CD4-positive, alpha-beta T cell treated with Interferon alpha-2 for 1 hour (primary cell): ENCODE results near the gene DHRS3.
"Not testable (repeated sequence)": the region's sequence is repeated elsewhere in the genome, so short reads cannot be mapped to it uniquely, and the experiment has no call there.

ENCODE experiments used
- DNase-seq, 2 donors: peaks; one replicate each; pipeline ENCODE4 v3.0.0-alpha.2; 2020 to 2022

DHRS3 gene, protein sequence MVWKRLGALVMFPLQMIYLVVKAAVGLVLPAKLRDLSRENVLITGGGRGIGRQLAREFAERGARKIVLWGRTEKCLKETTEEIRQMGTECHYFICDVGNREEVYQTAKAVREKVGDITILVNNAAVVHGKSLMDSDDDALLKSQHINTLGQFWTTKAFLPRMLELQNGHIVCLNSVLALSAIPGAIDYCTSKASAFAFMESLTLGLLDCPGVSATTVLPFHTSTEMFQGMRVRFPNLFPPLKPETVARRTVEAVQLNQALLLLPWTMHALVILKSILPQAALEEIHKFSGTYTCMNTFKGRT

GRCh38 chr1:12617901-12618660 is at the start of gene DHRS3:
Gene DHRS3, minus strand, starts transcription at chr1:12618210. Its CDS starts 862 bp downstream, at chr1:12617348.
- DNase-seq = peak; percentile 58 to 75

DNA sequence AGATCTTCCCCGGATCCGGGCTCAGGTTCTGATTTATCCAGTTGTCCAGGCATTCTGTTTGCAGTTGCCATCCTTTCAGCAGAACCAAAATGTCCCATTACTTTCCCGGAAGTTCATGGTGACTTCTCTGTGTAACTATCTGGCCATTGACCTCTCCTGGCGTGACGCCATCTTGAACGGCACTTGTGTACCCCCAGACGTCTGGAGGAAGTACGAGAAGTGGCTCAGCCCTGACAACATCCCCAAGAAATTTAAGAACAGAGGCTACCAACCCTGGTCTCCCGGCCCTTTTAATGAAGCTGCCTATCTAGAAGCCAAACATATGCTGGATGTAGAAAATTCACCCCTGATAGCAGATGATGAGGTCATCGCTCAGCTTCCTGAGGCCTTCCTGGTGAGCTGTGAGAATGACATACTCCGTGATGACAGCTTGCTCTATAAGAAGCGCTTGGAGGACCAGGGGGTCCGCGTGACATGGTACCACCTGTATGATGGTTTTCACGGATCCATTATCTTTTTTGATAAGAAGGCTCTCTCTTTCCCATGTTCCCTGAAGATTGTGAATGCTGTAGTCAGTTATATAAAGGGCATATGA is 48.2 kb upstream of the DHRS3 start:
- DNase-seq = no peak

GRCh38 chr1:12665511-12665910 is 47.5 kb upstream of the DHRS3 start:
- no peak for DNase-seq

DNA sequence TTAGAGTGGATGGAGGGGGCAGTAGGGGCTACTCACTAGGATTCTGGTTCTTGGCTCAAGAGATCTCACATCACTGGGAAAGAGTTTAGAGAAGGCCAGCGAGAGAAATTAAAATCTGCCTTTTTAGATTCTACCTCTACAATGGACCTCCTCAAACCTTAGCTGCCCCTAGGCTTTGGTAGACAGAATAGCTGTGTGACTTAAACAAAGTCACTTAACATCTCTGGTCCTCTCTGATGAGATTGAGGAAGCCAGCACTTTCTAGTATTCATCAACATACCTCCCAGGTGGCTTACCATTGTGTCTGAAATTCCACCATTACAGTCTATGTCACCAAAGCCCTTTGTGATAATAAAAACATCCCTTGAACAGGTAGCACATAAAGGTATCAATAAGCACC is 44.5 kb upstream of the DHRS3 start:
- no peak for DNase-seq

GRCh38 chr1:12661606-12662219 is 43.7 kb upstream of the DHRS3 start:
- no peak for DNase-seq

DNA sequence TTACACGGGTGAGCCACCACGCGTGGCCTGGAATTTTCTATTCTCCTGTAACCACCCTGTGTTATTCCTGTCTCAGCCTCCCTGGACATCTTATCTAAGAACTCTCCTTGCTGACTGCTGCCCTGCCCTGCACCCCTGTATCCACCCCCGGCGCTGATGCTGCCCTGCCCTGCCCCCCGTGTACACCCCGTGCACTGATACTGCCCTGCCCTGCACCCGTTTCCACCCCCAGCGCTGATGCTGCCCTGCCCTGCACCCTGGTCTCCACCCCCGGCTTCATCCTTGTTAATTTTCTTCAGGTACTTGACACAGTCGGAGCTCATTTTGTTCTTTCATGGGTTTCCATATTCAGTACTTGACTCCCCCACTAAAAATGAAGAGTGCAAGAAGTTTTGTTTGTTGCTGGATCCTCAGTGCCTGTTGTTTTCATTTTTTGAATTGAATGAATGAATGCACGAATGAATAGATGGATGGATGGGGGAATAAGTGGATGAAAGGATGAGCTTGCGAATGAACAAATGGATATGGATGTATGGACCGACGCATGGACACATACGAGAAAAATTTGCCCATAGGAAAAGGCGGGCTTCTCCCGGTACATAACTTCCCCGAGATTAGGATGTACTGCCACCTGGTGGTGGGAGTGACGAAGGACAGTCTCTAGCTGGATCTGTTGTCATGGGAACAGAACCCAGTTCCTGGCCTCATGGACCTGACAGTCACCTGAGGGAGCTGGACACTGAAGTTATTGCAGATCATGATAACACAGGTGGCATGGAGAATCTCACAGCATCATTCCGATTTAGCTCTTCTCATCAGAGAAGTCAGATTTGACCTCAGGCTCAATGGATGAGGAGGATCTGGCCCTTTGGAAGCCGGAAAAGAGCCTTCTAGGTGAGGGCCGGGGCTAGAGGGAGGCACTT is 40.8 kb upstream of the DHRS3 start:
- peak; percentile 61 to 77 for DNase-seq

GRCh38 chr1:12657885-12658512 is 40.0 kb upstream of the DHRS3 start:
- DNase-seq = not testable (repeated sequence)

- DNase-seq = no peak
Measured at GRCh38 chr1:12657060-12657884, 39.3 kb upstream of the DHRS3 start.

DNA sequence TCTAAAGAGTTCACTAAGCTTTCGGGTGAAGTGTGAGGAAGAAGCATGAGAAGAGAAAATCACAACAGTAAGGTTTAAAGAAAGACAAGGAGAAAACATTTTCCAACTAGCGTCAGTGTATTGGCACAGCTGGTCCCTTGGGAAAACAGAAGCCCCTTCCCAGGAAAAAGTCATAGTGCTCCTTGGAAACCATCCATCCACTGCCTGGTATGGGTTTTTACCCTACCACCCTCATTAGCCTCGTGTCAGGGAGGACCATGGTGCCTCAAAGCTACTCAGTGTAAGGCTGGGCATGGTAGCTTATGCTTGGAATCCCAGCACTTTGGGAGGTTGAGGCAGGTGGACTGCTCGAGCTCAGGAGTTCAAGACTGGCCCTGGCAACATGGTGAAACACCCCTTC is 38.6 kb upstream of the DHRS3 start:
- DNase-seq = no peak

DNA sequence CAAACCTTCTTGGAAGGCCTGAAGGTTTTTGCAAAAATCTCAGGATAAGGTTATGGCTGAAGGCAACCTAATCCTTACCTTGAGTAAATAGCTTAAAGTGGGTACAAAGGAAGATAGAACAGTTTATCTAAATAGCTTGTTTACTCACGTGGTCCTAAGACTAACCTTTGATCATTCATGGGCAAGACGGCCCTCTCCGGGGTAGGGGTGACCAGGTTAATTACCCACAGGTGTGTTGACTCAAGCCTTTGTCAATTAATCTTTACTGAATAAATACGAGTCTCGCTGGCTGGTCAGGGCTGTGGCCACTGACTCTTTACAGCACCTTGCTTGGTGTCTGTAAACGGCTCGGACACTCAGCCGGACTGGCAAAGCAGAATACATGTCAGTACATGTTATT is 36.6 kb upstream of the DHRS3 start:
- DNase-seq = no peak

- no peak for DNase-seq
Measured at GRCh38 chr1:12654004-12654567, 36.1 kb upstream of the DHRS3 start.

GRCh38 chr1:12649971-12650421 is 32.0 kb upstream of the DHRS3 start:
- no peak for DNase-seq

- no peak for DNase-seq
Measured at GRCh38 chr1:12648741-12649140, 30.7 kb upstream of the DHRS3 start.

GRCh38 chr1:12645401-12645800 is 27.4 kb upstream of the DHRS3 start:
- DNase-seq = not testable (repeated sequence)

DNA sequence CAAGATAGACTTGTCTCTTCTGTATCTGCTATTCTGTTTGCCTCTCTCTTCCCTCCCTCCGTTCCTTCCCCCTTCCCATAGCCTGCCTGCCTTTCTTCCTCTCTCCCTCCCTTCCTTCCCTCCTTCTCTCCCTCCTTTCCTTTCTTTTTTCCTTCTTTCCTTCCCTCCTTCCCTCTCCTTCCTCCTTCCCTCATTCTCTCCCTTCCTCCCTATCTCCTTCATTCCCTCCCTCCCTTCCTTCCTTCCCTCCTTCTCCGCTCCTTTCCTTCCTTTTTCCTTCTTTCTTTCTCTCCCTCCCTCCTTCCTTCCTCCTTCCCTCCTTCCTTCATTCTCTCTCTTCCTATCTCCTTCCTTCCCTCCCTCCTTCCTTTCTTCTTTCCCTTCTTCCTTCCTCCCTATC is 26.8 kb upstream of the DHRS3 start:
- no peak for DNase-seq

- DNase-seq = no peak
Measured at GRCh38 chr1:12644237-12644636, 26.2 kb upstream of the DHRS3 start.

DNA sequence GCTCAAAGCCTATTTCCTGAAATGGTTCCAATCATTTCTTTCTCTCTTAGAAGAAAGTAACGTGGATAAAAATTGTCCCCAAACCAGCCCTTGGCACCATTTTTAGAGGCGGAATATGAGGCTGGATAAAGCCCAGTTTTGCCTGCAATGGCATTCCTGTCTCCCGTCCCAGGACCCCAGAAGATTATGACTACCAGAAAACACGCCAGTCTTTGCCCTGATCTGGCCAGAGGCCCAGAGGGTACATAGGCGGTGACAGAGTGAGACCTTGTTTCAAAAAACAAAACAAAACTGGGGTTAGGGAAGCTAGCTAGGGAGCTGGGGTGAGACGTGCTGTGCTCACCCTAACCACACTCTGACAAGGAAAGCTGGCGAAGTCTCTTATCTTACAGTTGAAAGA is 25.8 kb upstream of the DHRS3 start, which contains the start of gene AADACL4:
AADACL4 (plus strand) TSS at position 301 of the 400 bp plus-strand sequence. CDS start 462 bp downstream, outside the sequence.
- no peak for DNase-seq

- DNase-seq = no peak
Measured at GRCh38 chr1:12643079-12643478, 25.1 kb upstream of the DHRS3 start.

DNA sequence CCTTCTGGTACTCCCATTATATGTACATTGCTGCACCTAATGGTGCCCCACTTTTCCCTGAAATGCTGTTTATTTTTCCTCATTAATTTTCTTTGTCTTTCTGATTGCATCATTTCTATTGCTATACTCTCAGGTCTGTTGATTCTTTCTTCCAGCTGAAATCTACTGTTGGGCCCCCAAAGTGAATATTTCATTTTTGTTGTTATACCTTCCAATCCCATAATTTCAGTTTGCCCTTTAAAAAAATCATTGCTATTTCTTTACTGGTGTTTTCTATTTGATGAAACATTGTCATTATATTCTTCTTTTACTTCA is 22.9 kb upstream of the DHRS3 start:
- DNase-seq = no peak

GRCh38 chr1:12640237-12640957 is 22.4 kb upstream of the DHRS3 start:
- DNase-seq = no peak
